Mesenteric fat pad (tissue), 1 donor: ENCODE measurements around the gene PRCP. TPM values are rescaled to one million over a fixed set of nuclear protein-coding genes. Genes with fewer than 3 reads are reported as not detected.

Source experiments
- DNase-seq: peaks from one replicate; pipeline ENCODE4 v3.0.0-alpha.2; 2020; ENCODE audit warnings: low spot score
- total RNA-seq: library from RNA; stranded (reverse); fragmentation: NEBNext Ultra II Directional; extraction: Animal tissue kit (Norgen Biotek cat#: 25700); gene quantifications from one replicate; pipeline ENCODE4 v1.2.1, GENCODE V29; 2021
- donor health status: DM: yes; HTN: yes; CAD: no.

The PRCP gene
- total RNA-seq, 1 donor from 2014 or later, result 71.4 TPM

- no peak for DNase-seq
Measured at GRCh38 chr11:82907371-82907770, 7.1 kb upstream of the PRCP start.

- no peak for DNase-seq
Measured at GRCh38 chr11:82906931-82907330, 6.7 kb upstream of the PRCP start.

GRCh38 chr11:82906236-82906635 lies 6.0 kb upstream of the PRCP start:
- no peak for DNase-seq

- DNase-seq, result no peak
Measured at GRCh38 chr11:82903843-82904586, 3.8 kb upstream of the PRCP start.

- DNase-seq, result no peak
Measured at GRCh38 chr11:82902880-82903279, 2.6 kb upstream of the PRCP start.

GRCh38 chr11:82901922-82902485 lies 1.8 kb upstream of the PRCP start:
- DNase-seq, result no peak

- peak; percentile 96 for DNase-seq
Measured at GRCh38 chr11:82901165-82901921, 1.1 kb upstream of the PRCP start, which contains the start of gene DDIAS. TSS of gene DDIAS (plus strand) at chr11:82901736. CDS start at chr11:82914739, 13,003 bp downstream.

GRCh38 chr11:82899957-82900276 lies 313 bp downstream of the PRCP start:
- DNase-seq, result no peak

GRCh38 chr11:82899186-82899820 lies 927 bp downstream of the PRCP start:
- DNase-seq, result no peak

- no peak for DNase-seq
Measured at GRCh38 chr11:82898241-82898640, 2.0 kb downstream of the PRCP start.

GRCh38 chr11:82896183-82896582 lies 4.0 kb downstream of the PRCP start:
- no peak for DNase-seq

- DNase-seq, result no peak
Measured at GRCh38 chr11:82895437-82896091, 4.7 kb downstream of the PRCP start.

GRCh38 chr11:82892611-82893169 lies 7.5 kb downstream of the PRCP start:
- no peak for DNase-seq

GRCh38 chr11:82890936-82891335 lies 9.3 kb downstream of the PRCP start:
- DNase-seq, result no peak

GRCh38 chr11:82890002-82890341 lies 10.3 kb downstream of the PRCP start:
- DNase-seq, result no peak

- DNase-seq, result no peak
Measured at GRCh38 chr11:82889133-82890001, 10.9 kb downstream of the PRCP start.

- DNase-seq, result no peak
Measured at GRCh38 chr11:82883853-82884252, 16.4 kb downstream of the PRCP start.

GRCh38 chr11:82874646-82875523 lies 25.3 kb downstream of the PRCP start:
- no peak for DNase-seq

GRCh38 chr11:82873919-82874333 lies 26.3 kb downstream of the PRCP start:
- DNase-seq, result no peak
